Stomach (tissue), 4 donors: ENCODE results near the gene SARDH.

Source experiments
- POLR2A ChIP-seq, 4 donors: fragments of 450-650 bp; IDR thresholded peaks; one replicate each; pipeline ENCODE4 v1.6.1; 2016; ENCODE audit warnings: antibody characterized with exemption in 4 of 4, control low read depth in 2 of 4, mild to moderate bottlenecking in 1 of 4, moderate library complexity in 1 of 4
- TF ChIP-seq, protein P1 (sequence below), 7 experiments: fragments of 450-650 bp in 4 of 7; fragments of 200-600 bp in 3 of 7; sonication (generic) in 3 of 7; IDR thresholded peaks; one replicate each; pipeline ENCODE4 v1.5.1; 2016 to 2019; ENCODE audit warnings: antibody characterized with exemption in 7 of 7, control low read depth in 2 of 7, mild to moderate bottlenecking in 1 of 7

DNA sequence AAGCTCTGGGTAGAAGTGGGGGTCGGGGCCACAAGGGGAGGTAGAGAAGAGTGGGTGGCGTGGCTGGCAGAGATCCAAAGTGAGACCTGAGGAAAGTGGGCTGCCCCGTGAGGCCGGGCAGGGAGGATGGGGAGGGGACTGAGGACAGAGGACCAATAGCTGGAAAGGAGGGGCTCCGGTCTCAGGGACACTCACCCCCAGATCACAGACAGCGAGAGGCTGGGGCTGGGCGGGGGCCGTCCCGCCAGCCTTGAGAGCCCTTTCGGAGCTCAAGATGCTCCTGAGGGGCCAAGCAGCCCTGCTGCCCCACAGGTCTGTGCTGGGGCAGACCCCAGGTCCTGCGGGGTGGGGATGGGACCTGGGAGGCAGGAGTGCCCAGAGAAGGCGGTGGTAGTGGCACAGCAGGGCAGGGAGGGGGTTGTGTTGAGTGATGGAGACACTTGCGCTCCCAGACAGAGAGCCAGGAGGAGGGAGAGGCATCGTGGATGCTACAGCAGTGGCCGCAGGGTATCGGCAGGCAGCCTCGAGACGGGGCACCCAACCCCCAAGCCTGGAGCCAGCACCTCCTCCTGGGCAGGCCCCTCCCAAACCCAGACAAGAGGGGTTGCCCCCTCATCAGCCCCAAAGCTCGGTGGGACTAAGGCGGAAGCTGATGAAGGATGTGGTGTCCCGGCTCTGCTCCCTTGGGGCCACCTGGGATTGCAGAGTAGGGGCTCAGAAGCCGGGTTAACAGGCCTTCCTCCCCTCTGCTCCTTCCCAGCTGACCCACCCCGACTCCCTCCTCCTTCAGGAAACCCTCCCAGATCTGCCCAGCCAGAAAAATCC is 3.4 kb downstream of the SARDH start:
- TF ChIP-seq POLR2A (IDR thresholded peaks at IDR 0.05) = no peak
- TF ChIP-seq, protein P1, sequence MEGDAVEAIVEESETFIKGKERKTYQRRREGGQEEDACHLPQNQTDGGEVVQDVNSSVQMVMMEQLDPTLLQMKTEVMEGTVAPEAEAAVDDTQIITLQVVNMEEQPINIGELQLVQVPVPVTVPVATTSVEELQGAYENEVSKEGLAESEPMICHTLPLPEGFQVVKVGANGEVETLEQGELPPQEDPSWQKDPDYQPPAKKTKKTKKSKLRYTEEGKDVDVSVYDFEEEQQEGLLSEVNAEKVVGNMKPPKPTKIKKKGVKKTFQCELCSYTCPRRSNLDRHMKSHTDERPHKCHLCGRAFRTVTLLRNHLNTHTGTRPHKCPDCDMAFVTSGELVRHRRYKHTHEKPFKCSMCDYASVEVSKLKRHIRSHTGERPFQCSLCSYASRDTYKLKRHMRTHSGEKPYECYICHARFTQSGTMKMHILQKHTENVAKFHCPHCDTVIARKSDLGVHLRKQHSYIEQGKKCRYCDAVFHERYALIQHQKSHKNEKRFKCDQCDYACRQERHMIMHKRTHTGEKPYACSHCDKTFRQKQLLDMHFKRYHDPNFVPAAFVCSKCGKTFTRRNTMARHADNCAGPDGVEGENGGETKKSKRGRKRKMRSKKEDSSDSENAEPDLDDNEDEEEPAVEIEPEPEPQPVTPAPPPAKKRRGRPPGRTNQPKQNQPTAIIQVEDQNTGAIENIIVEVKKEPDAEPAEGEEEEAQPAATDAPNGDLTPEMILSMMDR (IDR thresholded peaks at IDR 0.05) = no peak
